H54 (cell line): ENCODE results near the gene NFATC1.

Experiments
- DNase-seq: peaks from one replicate; pipeline ENCODE4 v3.0.0; 2011; ENCODE audit warnings: low spot score, mixed read lengths; ENCODE audit not compliant: insufficient read length
- FAIRE-seq: peaks from 3 replicates; lab custom pipeline; 2011; peaks lifted over from hg19 to GRCh38; lab: Jason Lieb, UNC
- POLR2A ChIP-seq: IDR thresholded peaks from 2 replicates; pipeline ENCODE4 v1.6.1; 2011; ENCODE audit warnings: low read depth, mild to moderate bottlenecking, low read length

The NFATC1 gene

GRCh38 chr18:79400091-79400590 lies 4.4 kb downstream of the NFATC1 start:
- DNase-seq, result no peak

GRCh38 chr18:79400591-79401381 lies 5.1 kb downstream of the NFATC1 start:
- TF ChIP-seq POLR2A, result no peak

More at GRCh38 chr18:79400091-79400590, 4.4 kb downstream of the NFATC1 start:
- TF ChIP-seq POLR2A, result no peak
- FAIRE-seq, result no peak

GRCh38 chr18:79401494-79402208 lies 5.9 kb downstream of the NFATC1 start:
- no peak for TF ChIP-seq POLR2A
- no peak for DNase-seq
- FAIRE-seq, result no peak

More at GRCh38 chr18:79400591-79401381, 5.1 kb downstream of the NFATC1 start:
- DNase-seq (no peak), FAIRE-seq (no peak)

- FAIRE-seq (no peak), DNase-seq (no peak)
- no peak for TF ChIP-seq POLR2A
Observed at GRCh38 chr18:79402209-79402576, 6.5 kb downstream of the NFATC1 start.

GRCh38 chr18:79402977-79403722 lies 7.4 kb downstream of the NFATC1 start:
- no peak for FAIRE-seq
- no peak for DNase-seq
- TF ChIP-seq POLR2A, result no peak

- no peak for DNase-seq
- no peak for TF ChIP-seq POLR2A
- FAIRE-seq, result no peak
Observed at GRCh38 chr18:79403723-79404566, 8.2 kb downstream of the NFATC1 start.

- DNase-seq (no peak), FAIRE-seq (no peak)
- TF ChIP-seq POLR2A, result no peak
Observed at GRCh38 chr18:79404567-79404910, 8.8 kb downstream of the NFATC1 start.

- FAIRE-seq (no peak), DNase-seq (no peak)
- TF ChIP-seq POLR2A, result no peak
Observed at GRCh38 chr18:79405019-79405780, 9.5 kb downstream of the NFATC1 start.

GRCh38 chr18:79405781-79406575 lies 10.2 kb downstream of the NFATC1 start:
- no peak for DNase-seq
- no peak for FAIRE-seq
- no peak for TF ChIP-seq POLR2A

- FAIRE-seq (no peak), DNase-seq (no peak)
- no peak for TF ChIP-seq POLR2A
Observed at GRCh38 chr18:79406708-79407107, 11.0 kb downstream of the NFATC1 start.

GRCh38 chr18:79409313-79409712 lies 13.6 kb downstream of the NFATC1 start:
- no peak for TF ChIP-seq POLR2A
- DNase-seq (no peak), FAIRE-seq (no peak)

- no peak for TF ChIP-seq POLR2A
- DNase-seq (no peak), FAIRE-seq (no peak)
Observed at GRCh38 chr18:79410171-79410641, 14.5 kb downstream of the NFATC1 start.
